NOMO-1 treated with DMSO at 0.1 percent for 48 hours (cell line): ENCODE measurements around the gene DNAH12.
"Not testable (repeated sequence)": the region's sequence is repeated elsewhere in the genome, so short reads cannot be mapped to it uniquely, and the experiment has no call there.

Experiments
- DNase-seq: peaks from one replicate; lab custom pipeline; 2025; ENCODE audit not compliant: unreplicated experiment; lab: John Stamatoyannopoulos, UW

The DNAH12 gene

GRCh38 chr3:57326498-57326897 is 217.6 kb downstream of the DNAH12 start:
- DNase-seq, result not testable (repeated sequence)

- no peak for DNase-seq
Measured at GRCh38 chr3:57314204-57314603, 229.9 kb downstream of the DNAH12 start.

- no peak for DNase-seq
Measured at GRCh38 chr3:57309769-57310360, 234.3 kb downstream of the DNAH12 start.

GRCh38 chr3:57303520-57303919 is 240.6 kb downstream of the DNAH12 start:
- not testable (repeated sequence) for DNase-seq

GRCh38 chr3:57298041-57298440 is 246.1 kb downstream of the DNAH12 start:
- DNase-seq, result no peak

- no peak for DNase-seq
Measured at GRCh38 chr3:57292897-57293526, 251.1 kb downstream of the DNAH12 start.

GRCh38 chr3:57292159-57292896 is 251.8 kb downstream of the DNAH12 start, which contains the start of gene ASB14:
Gene ASB14, minus strand, starts transcription at chr3:57292685. Its CDS starts 652 bp downstream, at chr3:57292033.
- no peak for DNase-seq

GRCh38 chr3:57288403-57288802 is 255.7 kb downstream of the DNAH12 start:
- DNase-seq, result no peak

GRCh38 chr3:57287205-57287604 is 256.9 kb downstream of the DNAH12 start:
- DNase-seq, result no peak

GRCh38 chr3:57283334-57283733 is 260.8 kb downstream of the DNAH12 start:
- DNase-seq, result no peak

- no peak for DNase-seq
Measured at GRCh38 chr3:57281715-57282114, 262.4 kb downstream of the DNAH12 start.

GRCh38 chr3:57279685-57280084 is 264.5 kb downstream of the DNAH12 start:
- no peak for DNase-seq

GRCh38 chr3:57278237-57278636 is 265.9 kb downstream of the DNAH12 start:
- DNase-seq, result no peak

- DNase-seq, result no peak
Measured at GRCh38 chr3:57275393-57275792, 268.8 kb downstream of the DNAH12 start.

- DNase-seq, result no peak
Measured at GRCh38 chr3:57274845-57275244, 269.3 kb downstream of the DNAH12 start.

GRCh38 chr3:57268416-57268815 is 275.7 kb downstream of the DNAH12 start:
- no peak for DNase-seq

- DNase-seq, result no peak
Measured at GRCh38 chr3:57261929-57262328, 282.2 kb downstream of the DNAH12 start.

- no peak for DNase-seq
Measured at GRCh38 chr3:57261119-57261518, 283.0 kb downstream of the DNAH12 start.

- DNase-seq, result no peak
Measured at GRCh38 chr3:57257678-57258077, 286.5 kb downstream of the DNAH12 start.

- no peak for DNase-seq
Measured at GRCh38 chr3:57256844-57257243, 287.3 kb downstream of the DNAH12 start.

GRCh38 chr3:57252404-57252803 is 291.7 kb downstream of the DNAH12 start:
- peak; percentile 18 for DNase-seq

GRCh38 chr3:57244946-57245345 is 299.2 kb downstream of the DNAH12 start:
- DNase-seq, result no peak
